Upper lobe of left lung (tissue), 6 donors: ENCODE measurements around the gene TFCP2L1. TPM values are rescaled to one million over a fixed set of nuclear protein-coding genes. Genes with fewer than 3 reads are reported as not detected.

Experiments
- ATAC-seq, 2 donors: fragments of 200-7000 bp; cut with Tn5 transposase; one replicate each; pipeline ENCODE4 v1.9.1; 2022; ENCODE audit warnings: mild to moderate bottlenecking in 2 of 2, moderate library complexity in 2 of 2; ENCODE audit not compliant: low FRiP score in 2 of 2
- DNase-seq, 2 donors: peaks; one replicate each; pipeline ENCODE4 v3.0.0-alpha.2; 2019 to 2020
- H3K27ac ChIP-seq, 4 donors: fragments of 200-600 bp; sonication (generic); one replicate each; pipeline ENCODE4 v1.5.1; 2016 to 2019
- H3K27me3 ChIP-seq, 4 donors: fragments of 200-600 bp; sonication (generic); one replicate each; pipeline ENCODE4 v1.5.1; 2017 to 2019
- H3K36me3 ChIP-seq, 4 donors: fragments of 200-600 bp; sonication (generic); one replicate each; pipeline ENCODE4 v1.5.1; 2016 to 2019
- H3K4me1 ChIP-seq, 4 donors: fragments of 200-600 bp; sonication (generic); one replicate each; pipeline ENCODE4 v1.5.1; 2018 to 2019
- H3K4me3 ChIP-seq, 4 donors: fragments of 200-600 bp; sonication (generic); one replicate each; pipeline ENCODE4 v1.5.1; 2017 to 2019; ENCODE audit warnings: mild to moderate bottlenecking in 2 of 4, moderate library complexity in 1 of 4
- H3K9me3 ChIP-seq, 4 donors: fragments of 200-600 bp; sonication (generic); one replicate each; pipeline ENCODE4 v1.5.1; 2018 to 2019
- CTCF ChIP-seq, 6 experiments: fragments of 450-650 bp in 4 of 6; fragments of 200-600 bp in 2 of 6; sonication (generic) in 2 of 6; IDR thresholded peaks; one replicate each; pipeline ENCODE4 v1.5.1; 2016 to 2019; ENCODE audit warnings: antibody characterized with exemption in 6 of 6
- EP300 ChIP-seq, 4 donors: sonication (generic); formaldehyde crosslinking; IDR thresholded peaks; one replicate each; pipeline ENCODE4 v1.5.1; 2017; ENCODE audit warnings: antibody characterized with exemption in 4 of 4, control low read depth in 2 of 4
- POLR2A ChIP-seq, 4 donors: fragments of 450-650 bp; IDR thresholded peaks; one replicate each; pipeline ENCODE4 v1.5.1; 2016 to 2017; ENCODE audit warnings: antibody characterized with exemption in 4 of 4, mild to moderate bottlenecking in 2 of 4
- POLR2AphosphoS5 ChIP-seq, 2 donors: sonication (generic); formaldehyde crosslinking; IDR thresholded peaks; one replicate each; pipeline ENCODE4 v1.5.1; 2017; ENCODE audit warnings: antibody characterized with exemption in 2 of 2
- WGBS, 2 donors: methylation state at CpG; one replicate each; pipeline ENCODE4 v1.1.5; 2017 to 2018; 5-methylcytosine and 5-hydroxymethylcytosine counted together
- total RNA-seq, 6 donors: library from RNA; depleted of rRNA in 4 of 6; stranded (reverse); fragments of >200 nt in 4 of 6; gene quantifications; one replicate each; pipeline versions ENCODE4 v1.1.0 to v1.2.1, GENCODE V29; 2016 to 2021
- donor health status: DM: no; HTN: no; CAD: no; lungs with moderate emphysema.
- donor health status: DM: no; HTN: yes; CAD: no; lungs with severe emphysema.

TFCP2L1 gene
- total RNA-seq, 6 donors from 2014 or later: 15.3 to 47.1 (median 33.7) TPM

GRCh38 chr2:121241466-121241865 is 43.5 kb downstream of the TFCP2L1 start:
- H3K36me3 ChIP-seq: peaks cover 4 to 33% (median 8%) of the 10 kb centered on the region in 4 donors
- no peaks in the 10 kb centered on the region for H3K9me3 ChIP-seq
- WGBS, 2 donors: 75 to 86% methylated on average over 3 of the region's 3 CpGs
- H3K4me3 ChIP-seq: no peak overlapping the region
- H3K27ac ChIP-seq: no peak overlapping the region
- DNase-seq: no peak
- H3K27me3 ChIP-seq: no peaks in the 10 kb centered on the region
- ATAC-seq: no peak
- TF ChIP-seq POLR2A (IDR thresholded peaks at IDR 0.05): no peak
- TF ChIP-seq EP300 (IDR thresholded peaks at IDR 0.05): no peak
- no peak for TF ChIP-seq CTCF (IDR thresholded peaks at IDR 0.05)
- no peak for TF ChIP-seq POLR2AphosphoS5 (IDR thresholded peaks at IDR 0.05)
- no peaks in the 10 kb centered on the region for H3K4me1 ChIP-seq

GRCh38 chr2:121240436-121240835 is 44.6 kb downstream of the TFCP2L1 start:
- Histone ChIP-seq H3K9me3 (no peaks in the 10 kb centered on the region), H3K4me3 (no peak overlapping the region), H3K36me3 (peaks cover 4 to 23% (median 7%) of the 10 kb centered on the region in 4 donors), H3K4me1 (no peaks in the 10 kb centered on the region), H3K27ac (no peak overlapping the region), H3K27me3 (no peaks in the 10 kb centered on the region)
- DNase-seq (no peak), ATAC-seq (no peak)
- 83 to 89% methylated on average over 5 to 6 of the region's 6 CpGs for WGBS, 2 donors
- TF ChIP-seq CTCF (IDR thresholded peaks at IDR 0.05) (no peak), EP300 (IDR thresholded peaks at IDR 0.05) (no peak), POLR2A (IDR thresholded peaks at IDR 0.05) (no peak), POLR2AphosphoS5 (IDR thresholded peaks at IDR 0.05) (no peak)

GRCh38 chr2:121239969-121240368 is 45.0 kb downstream of the TFCP2L1 start:
- 71 to 80% methylated on average over 5 of the region's 5 CpGs for WGBS, 2 donors
- no peak overlapping the region for H3K4me3 ChIP-seq
- TF ChIP-seq EP300 (IDR thresholded peaks at IDR 0.05) (no peak), POLR2A (IDR thresholded peaks at IDR 0.05) (no peak), POLR2AphosphoS5 (IDR thresholded peaks at IDR 0.05) (no peak)
- H3K27ac ChIP-seq: no peak overlapping the region
- H3K36me3 ChIP-seq: peaks cover 4 to 23% (median 5%) of the 10 kb centered on the region in 4 donors
- DNase-seq: no peak
- no peak for ATAC-seq
- no peaks in the 10 kb centered on the region for H3K9me3 ChIP-seq
- no peaks in the 10 kb centered on the region for H3K4me1 ChIP-seq
- H3K27me3 ChIP-seq: no peaks in the 10 kb centered on the region

- WGBS, 2 donors: 91 to 94% methylated on average over 15 of the region's 15 CpGs
- no peak overlapping the region for H3K4me3 ChIP-seq
- DNase-seq (no peak), ATAC-seq (no peak)
- TF ChIP-seq POLR2A (IDR thresholded peaks at IDR 0.05) (no peak), POLR2AphosphoS5 (IDR thresholded peaks at IDR 0.05) (no peak), EP300 (IDR thresholded peaks at IDR 0.05) (no peak), CTCF (IDR thresholded peaks at IDR 0.05) (no peak)
- no peaks in the 10 kb centered on the region for H3K9me3 ChIP-seq
- no peak overlapping the region for H3K27ac ChIP-seq
- no peaks in the 10 kb centered on the region for H3K4me1 ChIP-seq
- peaks cover 3 to 28% (median 3%) of the 10 kb centered on the region in 4 donors for H3K36me3 ChIP-seq
- H3K27me3 ChIP-seq: no peaks in the 10 kb centered on the region
Measured at GRCh38 chr2:121239471-121239870, 45.5 kb downstream of the TFCP2L1 start.

- Histone ChIP-seq H3K36me3 (peaks cover 0 to 35% (median 3%) of the 10 kb centered on the region in 4 donors), H3K27ac (no peak overlapping the region), H3K4me1 (no peaks in the 10 kb centered on the region), H3K27me3 (no peaks in the 10 kb centered on the region), H3K9me3 (no peaks in the 10 kb centered on the region), H3K4me3 (no peak overlapping the region)
- no peak for ATAC-seq
- no peak for DNase-seq
- WGBS, 2 donors: 76 to 93% methylated on average over 4 of the region's 4 CpGs
- TF ChIP-seq CTCF (IDR thresholded peaks at IDR 0.05) (no peak), POLR2AphosphoS5 (IDR thresholded peaks at IDR 0.05) (no peak), EP300 (IDR thresholded peaks at IDR 0.05) (no peak), POLR2A (IDR thresholded peaks at IDR 0.05) (no peak)
Measured at GRCh38 chr2:121238828-121239227, 46.2 kb downstream of the TFCP2L1 start.
